DOHH2 (cell line): Measurements from ENCODE around the gene DAAM1.

ENCODE experiments used
- H3F3A ChIP-seq: fragments of 200-600 bp; sonication (generic), shearing (Covaris generic); 2 replicates; pipeline ENCODE4 v1.6.0; 2016; ENCODE audit warnings: antibody characterized with exemption, mild to moderate bottlenecking; ENCODE audit not compliant: control insufficient read depth, insufficient read depth
- H3K27ac ChIP-seq: fragments of 200-600 bp; sonication (generic); 2 replicates; pipeline ENCODE4 v1.5.1; 2014; ENCODE audit warnings: low read depth, mild to moderate bottlenecking, low read length, moderate library complexity
- H3K27me3 ChIP-seq: fragments of 200-600 bp; sonication (generic); 2 replicates; pipeline ENCODE4 v1.6.1; 2014; ENCODE audit warnings: mild to moderate bottlenecking, low read length, mixed read lengths; ENCODE audit not compliant: control insufficient read depth
- H3K36me3 ChIP-seq: fragments of 200-600 bp; sonication (generic); 2 replicates; pipeline ENCODE4 v1.6.1; 2014; ENCODE audit warnings: mild to moderate bottlenecking, low read length, moderate library complexity, mixed read lengths; ENCODE audit not compliant: control insufficient read depth
- H3K4me1 ChIP-seq: fragments of 200-600 bp; sonication (generic); 2 replicates; pipeline ENCODE4 v1.6.1; 2014; ENCODE audit warnings: mild to moderate bottlenecking, low read length, mixed read lengths; ENCODE audit not compliant: control insufficient read depth
- H3K4me2 ChIP-seq: fragments of 200-600 bp; sonication (generic); 2 replicates; pipeline ENCODE4 v1.6.0; 2014; ENCODE audit warnings: mild to moderate bottlenecking, low read length, moderate library complexity
- H3K4me3 ChIP-seq: fragments of 200-600 bp; sonication (generic); 2 replicates; pipeline ENCODE4 v1.5.1; 2014; ENCODE audit warnings: mild to moderate bottlenecking, low read length, mixed read lengths
- H3K79me2 ChIP-seq: fragments of 200-600 bp; sonication (generic); 2 replicates; pipeline ENCODE4 v1.6.1; 2014; ENCODE audit warnings: mild to moderate bottlenecking, low read length, mixed read lengths; ENCODE audit not compliant: control insufficient read depth
- H3K9me2 ChIP-seq: fragments of 200-600 bp; sonication (generic); replicated peaks from 2 replicates; pipeline ENCODE4 v1.6.1; 2014; ENCODE audit warnings: mild to moderate bottlenecking, low read length, mixed read lengths; ENCODE audit not compliant: control insufficient read depth
- H3K9me3 ChIP-seq: fragments of 200-600 bp; sonication (generic); 2 replicates; pipeline ENCODE4 v1.6.1; 2014; ENCODE audit warnings: antibody characterized with exemption, low read length, mixed read lengths; ENCODE audit not compliant: control insufficient read depth, insufficient read depth
- H4K20me1 ChIP-seq: fragments of 200-600 bp; sonication (generic); 2 replicates; pipeline ENCODE4 v1.6.0; 2014; ENCODE audit warnings: low read depth, mild to moderate bottlenecking, antibody characterized with exemption, low read length, moderate library complexity; ENCODE audit not compliant: control insufficient read depth, insufficient read depth
- CTCF ChIP-seq: fragments of 200-600 bp; sonication (generic); IDR thresholded peaks from one replicate; pipeline ENCODE4 v1.5.1; 2014; ENCODE audit warnings: antibody characterized with exemption, mild to moderate bottlenecking, low read depth, low read length; ENCODE audit not compliant: poor library complexity, severe bottlenecking
- EZH2phosphoT487 ChIP-seq: fragments of 200-600 bp; sonication (generic); IDR thresholded peaks from 2 replicates; pipeline ENCODE4 v1.6.1; 2017; ENCODE audit warnings: borderline replicate concordance, mild to moderate bottlenecking, antibody characterized with exemption, low read length, moderate library complexity, mixed read lengths

The DAAM1 gene

GRCh38 chr14:59311723-59312122 lies 123.3 kb downstream of the DAAM1 start:
- TF ChIP-seq EZH2phosphoT487 (no peak), CTCF (no peak)

GRCh38 chr14:59313144-59313651 lies 124.7 kb downstream of the DAAM1 start:
- H3K79me2 ChIP-seq: peaks cover 59% of the 10 kb centered on the region

More at GRCh38 chr14:59311723-59312122, 123.3 kb downstream of the DAAM1 start:
- 0 out of 2 replicates have a peak, but pooled peaks cover 3% of the 10 kb centered on the region for H3F3A ChIP-seq
- peaks cover 100% of the 10 kb centered on the region for H3K4me1 ChIP-seq
- H3K4me2 ChIP-seq: no peak overlapping the region
- H3K27ac ChIP-seq: no peak overlapping the region
- H4K20me1 ChIP-seq: no peaks in the 10 kb centered on the region
- peaks cover 61% of the 10 kb centered on the region for H3K79me2 ChIP-seq
- peaks cover 21% of the 10 kb centered on the region for H3K36me3 ChIP-seq
- H3K9me2 ChIP-seq: no peaks in the 10 kb centered on the region
- H3K9me3 ChIP-seq: no peaks in the 10 kb centered on the region
- no peak overlapping the region for H3K4me3 ChIP-seq
- H3K27me3 ChIP-seq: no peaks in the 10 kb centered on the region

GRCh38 chr14:59313658-59314608 lies 125.5 kb downstream of the DAAM1 start:
- H3K9me3 ChIP-seq: no peaks in the 10 kb centered on the region
- H3K36me3 ChIP-seq: peaks cover 31% of the 10 kb centered on the region
- no peaks in the 10 kb centered on the region for H4K20me1 ChIP-seq
- TF ChIP-seq EZH2phosphoT487: no peak
- TF ChIP-seq CTCF: no peak
- H3F3A ChIP-seq: 0 out of 2 replicates have a peak, but pooled peaks cover 3% of the 10 kb centered on the region
- peaks cover 52% of the 10 kb centered on the region for H3K79me2 ChIP-seq
- H3K4me3 ChIP-seq: 0 out of 2 replicates have a peak overlapping the region, but pooled peaks have one; percentile 3
- H3K9me2 ChIP-seq: no peaks in the 10 kb centered on the region
- H3K4me1 ChIP-seq: peaks cover 94% of the 10 kb centered on the region
- H3K4me2 ChIP-seq: peak overlapping the region; percentile 35; the same call in 1 of the 2 replicates
- H3K27ac ChIP-seq: no peak overlapping the region
- H3K27me3 ChIP-seq: no peaks in the 10 kb centered on the region

More at GRCh38 chr14:59313144-59313651, 124.7 kb downstream of the DAAM1 start:
- H3F3A ChIP-seq: 0 out of 2 replicates have a peak, but pooled peaks cover 3% of the 10 kb centered on the region
- no peaks in the 10 kb centered on the region for H3K27me3 ChIP-seq
- TF ChIP-seq EZH2phosphoT487 (no peak), CTCF (no peak)
- H3K4me3 ChIP-seq: 0 out of 2 replicates have a peak overlapping the region, but pooled peaks have one; percentile 3
- H3K27ac ChIP-seq: no peak overlapping the region
- H3K9me2 ChIP-seq: no peaks in the 10 kb centered on the region
- peak overlapping the region; percentile 35; the same call in 1 of the 2 replicates for H3K4me2 ChIP-seq
- no peaks in the 10 kb centered on the region for H3K9me3 ChIP-seq
- no peaks in the 10 kb centered on the region for H4K20me1 ChIP-seq
- H3K36me3 ChIP-seq: peaks cover 31% of the 10 kb centered on the region
- H3K4me1 ChIP-seq: peaks cover 98% of the 10 kb centered on the region
